A673 (cell line): ENCODE data around the gene HMOX2. TPM values are rescaled to one million over a fixed set of nuclear protein-coding genes. Genes with fewer than 3 reads are reported as not detected.

Experiments
- BruUV-seq: library from RNA; stranded (reverse); fragments of 400-500 nt; replicated peaks from 2 replicates; lab custom pipeline; 2021; lab: Mats Ljungman, UMichigan
- CTCF ChIA-PET: fragments of 300-600 bp; sonication (Branson Sonifier 250); formaldehyde crosslinking; loops from one replicate; lab custom pipeline; 2022; ENCODE audit warnings: antibody characterized with exemption; lab: Charles Lee
- POLR2A ChIA-PET: fragments of 300-600 bp; sonication (Branson Sonifier 250); formaldehyde crosslinking; loops from one replicate; lab custom pipeline; 2022; ENCODE audit warnings: antibody characterized with exemption; ENCODE audit not compliant: low non-redundant PET; lab: Charles Lee
- DNase-seq: peaks from one replicate; pipeline ENCODE4 v3.0.0-alpha.2; 2015; ENCODE audit warnings: low spot score
- H3K27ac ChIP-seq: fragments of 200-600 bp; sonication (generic); 2 replicates; pipeline ENCODE4 v1.5.1; 2016; ENCODE audit warnings: mixed run types, low read depth, mild to moderate bottlenecking, mixed read lengths, antibody characterized with exemption, low read length; ENCODE audit not compliant: poor library complexity, severe bottlenecking
- H3K27me3 ChIP-seq: fragments of 200-600 bp; sonication (generic); replicated peaks from 2 replicates; pipeline ENCODE4 v1.6.1; 2017; ENCODE audit warnings: mixed run types, low read depth, mild to moderate bottlenecking, mixed read lengths, antibody characterized with exemption, low read length; ENCODE audit not compliant: insufficient read depth, poor library complexity
- H3K36me3 ChIP-seq: fragments of 200-600 bp; sonication (generic); 2 replicates; pipeline ENCODE4 v1.6.1; 2016; ENCODE audit warnings: mixed run types, mild to moderate bottlenecking, mixed read lengths, antibody characterized with exemption, low read length; ENCODE audit not compliant: insufficient read depth, poor library complexity, severe bottlenecking
- H3K4me1 ChIP-seq: fragments of 200-600 bp; sonication (generic); 2 replicates; pipeline ENCODE4 v1.6.1; 2017; ENCODE audit warnings: mixed run types, mild to moderate bottlenecking, mixed read lengths, antibody characterized with exemption, low read length; ENCODE audit not compliant: insufficient read depth, poor library complexity, severe bottlenecking
- H3K4me3 ChIP-seq: fragments of 200-600 bp; sonication (generic); 2 replicates; pipeline ENCODE4 v1.5.1; 2016; ENCODE audit warnings: low read depth, mixed run types, mild to moderate bottlenecking, mixed read lengths, low read length; ENCODE audit not compliant: poor library complexity, severe bottlenecking
- H3K9me3 ChIP-seq: fragments of 200-600 bp; sonication (generic); 2 replicates; pipeline ENCODE4 v1.6.1; 2016; ENCODE audit warnings: mixed run types, low read depth, mild to moderate bottlenecking, mixed read lengths, antibody characterized with exemption, low read length; ENCODE audit not compliant: poor library complexity, severe bottlenecking
- CTCF ChIP-seq: fragments of 300-800, 200-600 bp; sonication (generic); conservative IDR thresholded peaks from 2 replicates; pipeline ENCODE4 v1.5.1; 2017; ENCODE audit warnings: low read depth, mild to moderate bottlenecking, antibody characterized with exemption, low read length, moderate library complexity, mixed read lengths
- EZH2 ChIP-seq: fragments of 200-600 bp; sonication (generic); IDR thresholded peaks from 2 replicates; pipeline ENCODE4 v1.6.1; 2017; ENCODE audit warnings: borderline replicate concordance, low read depth, mild to moderate bottlenecking, mixed read lengths, antibody characterized with exemption, low read length; ENCODE audit not compliant: poor library complexity, severe bottlenecking
- intact Hi-C: fragments of 100-400 bp; cut with micrococcal nuclease; formaldehyde crosslinking; loops from one replicate; pipeline ENCODE4 v1.10.0; 2022; ENCODE audit not compliant: unreplicated experiment
- total RNA-seq: library from RNA; stranded (reverse); gene quantifications from 2 replicates; pipeline ENCODE4 v1.2.3, GENCODE V29; 2021

Gene HMOX2
- total RNA-seq, 1 experiment from 2014 or later = 63.0 TPM

- no peaks in the 10 kb centered on the region for H3K4me1 ChIP-seq
- POLR2A ChIA-PET = no interaction called here
- H3K27ac ChIP-seq = no peak overlapping the region
- no TSS peak for BruUV-seq
- no peak overlapping the region for H3K4me3 ChIP-seq
- no peak for TF ChIP-seq CTCF
- no peak for TF ChIP-seq EZH2
- intact Hi-C loops = no loop called here
- peaks cover 10% of the 10 kb centered on the region for H3K36me3 ChIP-seq
- no peaks in the 10 kb centered on the region for H3K9me3 ChIP-seq
- no peak for DNase-seq
- no peaks in the 10 kb centered on the region for H3K27me3 ChIP-seq
- CTCF ChIA-PET = interaction anchor here (0.6 kb wide), 1 partner anchor 26 kb away, joined by 11 read pairs; no protein-coding TSS in a partner anchor
Measured at GRCh38 chr16:4486126-4486893, 10.1 kb downstream of the HMOX2 start.

- Histone ChIP-seq H3K4me1 (no peaks in the 10 kb centered on the region), H3K9me3 (no peaks in the 10 kb centered on the region), H3K27me3 (no peaks in the 10 kb centered on the region), H3K36me3 (peaks cover 10% of the 10 kb centered on the region), H3K27ac (no peak overlapping the region), H3K4me3 (no peak overlapping the region)
- intact Hi-C loops = no loop called here
- CTCF ChIA-PET = interaction anchor here (0.6 kb wide), 2 partner anchors 60 to 505 kb away, joined by 9 to 16 read pairs; no protein-coding TSS in a partner anchor
- no TSS peak for BruUV-seq
- no peak for TF ChIP-seq EZH2
- no peak for DNase-seq
- POLR2A ChIA-PET = interaction anchor here (0.6 kb wide), 1 partner anchor 544 kb away, joined by 3 read pairs; no protein-coding TSS in a partner anchor
Measured at GRCh38 chr16:4487955-4488498, 11.8 kb downstream of the HMOX2 start.

- Histone ChIP-seq H3K36me3 (peaks cover 10% of the 10 kb centered on the region), H3K27me3 (no peaks in the 10 kb centered on the region), H3K27ac (no peak overlapping the region), H3K4me1 (no peaks in the 10 kb centered on the region), H3K9me3 (no peaks in the 10 kb centered on the region), H3K4me3 (no peak overlapping the region)
- DNase-seq = no peak
- BruUV-seq = no TSS peak
- ChIA-PET POLR2A (no interaction called here), CTCF (no interaction called here)
- TF ChIP-seq CTCF (no peak), EZH2 (no peak)
- intact Hi-C loops = no loop called here
Measured at GRCh38 chr16:4488499-4488967, 12.3 kb downstream of the HMOX2 start.
